ENCODE data around the gene MCM3.

The MCM3 gene

GRCh38 chr6:52284460-52285176, at the start of gene MCM3 (continued):
- TF ChIP-seq PRDM2 (tag by site-specific recombination; IDR thresholded peaks at IDR 0.05; ENCODE audit: borderline replicate concordance) (no peak), ZNF600 (tag by site-specific recombination; IDR thresholded peaks at IDR 0.05) (peak; percentile 30; the same call in 1 of the 2 replicates), HOXD13 (CRISPR knock-in tag; IDR thresholded peaks at IDR 0.05; ENCODE audit: borderline replicate concordance) (peak; percentile 88), YY1 (tag by site-specific recombination; IDR thresholded peaks at IDR 0.05) (0 out of 2 replicates have a peak, but pooled peaks have one; percentile 39), ZNF354C (tag by site-specific recombination; IDR thresholded peaks at IDR 0.05; ENCODE audit: borderline replicate concordance, low read depth) (no peak), ZNF791 (tag by site-specific recombination; IDR thresholded peaks at IDR 0.05) (no peak), ZNF302 (tag by site-specific recombination; IDR thresholded peaks at IDR 0.05; ENCODE audit: low read depth) (no peak), ZNF658 (tag by site-specific recombination; IDR thresholded peaks at IDR 0.05) (no peak), PRDM4 (tag by site-specific recombination; IDR thresholded peaks at IDR 0.05) (no peak), ZNF521 (tag by site-specific recombination; IDR thresholded peaks at IDR 0.05) (no peak), ZBTB7A (tag by site-specific recombination; IDR thresholded peaks at IDR 0.05; ENCODE audit: low read depth) (no peak), ZNF362 (tag by site-specific recombination; IDR thresholded peaks at IDR 0.05) (no peak), ZNF639 (tag by site-specific recombination; IDR thresholded peaks at IDR 0.05) (no peak; the same call in none of the 2 replicates), ZNF19 (tag by site-specific recombination; IDR thresholded peaks at IDR 0.05; ENCODE audit: low read depth) (no peak), ZNF292 (tag by site-specific recombination; IDR thresholded peaks at IDR 0.05; ENCODE audit: borderline replicate concordance, low read depth) (no peak), ZIC2 (tag by site-specific recombination; IDR thresholded peaks at IDR 0.05) (peak; percentile 13; the same call in 1 of the 2 replicates), ZBTB1 (tag by site-specific recombination; IDR thresholded peaks at IDR 0.05) (no peak), ZNF148 (tag by site-specific recombination; IDR thresholded peaks at IDR 0.05; ENCODE audit: borderline replicate concordance) (no peak), ZNF664 (tag by site-specific recombination; IDR thresholded peaks at IDR 0.05) (no peak), ZNF670 (tag by site-specific recombination; IDR thresholded peaks at IDR 0.05; ENCODE audit: low read depth) (no peak), ZNF510 (tag by site-specific recombination; IDR thresholded peaks at IDR 0.05; ENCODE audit: insufficient replicate concordance) (no peak), AEBP2 (tag by site-specific recombination; IDR thresholded peaks at IDR 0.05; ENCODE audit: borderline replicate concordance) (no peak), ZNF239 (tag by site-specific recombination; IDR thresholded peaks at IDR 0.05) (no peak), ZNF23 (tag by site-specific recombination; IDR thresholded peaks at IDR 0.05; ENCODE audit: borderline replicate concordance) (no peak)
